Measurements from ENCODE around the gene DENND1B. TPM values are rescaled to one million over a fixed set of nuclear protein-coding genes. Genes with fewer than 3 reads are reported as not detected.

The DENND1B gene
- total and polyA plus RNA-seq, 2 donors (not counting 1 experiment from before 2014, with no cell fraction given), result 5.5 to 8.4 TPM

DNA sequence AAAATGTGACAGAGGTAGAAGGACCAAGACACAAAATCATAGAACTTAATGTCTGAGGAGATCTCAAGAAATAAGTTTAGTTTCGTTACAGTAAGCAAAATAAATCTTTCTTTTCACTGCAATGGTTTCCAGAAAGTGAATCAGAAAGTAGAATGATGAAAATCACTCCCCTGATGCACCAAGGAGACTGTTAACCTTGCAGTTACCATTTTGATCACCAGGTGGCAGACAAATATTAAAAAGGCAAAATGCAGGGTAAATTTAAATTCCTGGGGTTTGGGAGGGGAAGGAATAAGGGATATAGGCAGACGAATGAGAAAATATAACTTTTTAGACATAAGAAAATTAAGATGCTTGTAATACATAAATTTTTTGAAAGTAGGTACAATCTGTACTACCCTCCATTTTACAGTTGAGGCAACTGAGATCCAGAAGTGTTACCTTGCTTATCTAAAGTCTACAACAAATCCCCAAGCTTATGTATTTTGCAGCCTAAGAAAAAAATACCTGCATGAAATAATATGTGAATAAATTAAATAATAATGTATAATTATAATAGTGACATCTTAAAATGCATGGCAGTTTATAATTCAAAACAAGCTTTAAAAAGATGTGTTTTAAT, 254.1 kb downstream of the DENND1B start:
- no peak overlapping the region for H3K27ac ChIP-seq (ENCODE audit: insufficient read depth, low read length)
- DNase-seq (ENCODE audit: low read depth in 2 of 2), result peak; percentile 19 to 49
- H3K4me3 ChIP-seq (replicated peaks in 1 of 4; ENCODE audit: control extremely low read depth in 1 of 4, insufficient read depth in 1 of 4, low read depth in 3 of 4, low read length in 4 of 4), result no peak overlapping the region
- no peaks in the 10 kb centered on the region for H4K20me1 ChIP-seq (ENCODE audit: control insufficient read depth, extremely low read depth, insufficient read depth, low read length)
- no peaks in the 10 kb centered on the region for H3K4me1 ChIP-seq (ENCODE audit: control insufficient read depth, extremely low read depth, insufficient read depth, low read length)
- no peak overlapping the region for H2AFZ ChIP-seq (ENCODE audit: low read length)
- TF ChIP-seq, protein P1, sequence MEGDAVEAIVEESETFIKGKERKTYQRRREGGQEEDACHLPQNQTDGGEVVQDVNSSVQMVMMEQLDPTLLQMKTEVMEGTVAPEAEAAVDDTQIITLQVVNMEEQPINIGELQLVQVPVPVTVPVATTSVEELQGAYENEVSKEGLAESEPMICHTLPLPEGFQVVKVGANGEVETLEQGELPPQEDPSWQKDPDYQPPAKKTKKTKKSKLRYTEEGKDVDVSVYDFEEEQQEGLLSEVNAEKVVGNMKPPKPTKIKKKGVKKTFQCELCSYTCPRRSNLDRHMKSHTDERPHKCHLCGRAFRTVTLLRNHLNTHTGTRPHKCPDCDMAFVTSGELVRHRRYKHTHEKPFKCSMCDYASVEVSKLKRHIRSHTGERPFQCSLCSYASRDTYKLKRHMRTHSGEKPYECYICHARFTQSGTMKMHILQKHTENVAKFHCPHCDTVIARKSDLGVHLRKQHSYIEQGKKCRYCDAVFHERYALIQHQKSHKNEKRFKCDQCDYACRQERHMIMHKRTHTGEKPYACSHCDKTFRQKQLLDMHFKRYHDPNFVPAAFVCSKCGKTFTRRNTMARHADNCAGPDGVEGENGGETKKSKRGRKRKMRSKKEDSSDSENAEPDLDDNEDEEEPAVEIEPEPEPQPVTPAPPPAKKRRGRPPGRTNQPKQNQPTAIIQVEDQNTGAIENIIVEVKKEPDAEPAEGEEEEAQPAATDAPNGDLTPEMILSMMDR (conservative IDR thresholded peaks at IDR 0.05 in 1 of 2, IDR thresholded peaks at IDR 0.05 in 1 of 2; ENCODE audit: low read depth in 1 of 2, low read length in 2 of 2), result peak; percentile 76 to 77
- TF ChIP-seq EZH2 (IDR thresholded peaks at IDR 0.05; ENCODE audit: low read length, missing control alignments), result no peak
- no peaks in the 10 kb centered on the region for H3K27me3 ChIP-seq (ENCODE audit: control insufficient read depth, insufficient read depth, low read length)
- no peak overlapping the region for H3K9ac ChIP-seq (ENCODE audit: insufficient read depth, low read length)
- H3K4me2 ChIP-seq (ENCODE audit: extremely low read depth, insufficient read depth, low read length), result no peak overlapping the region
- no peaks in the 10 kb centered on the region for H3K9me3 ChIP-seq (ENCODE audit: control insufficient read depth, insufficient read depth, low read depth, low read length)
- no peaks in the 10 kb centered on the region for H3K79me2 ChIP-seq (ENCODE audit: control insufficient read depth, insufficient read depth, low read length)
- no peaks in the 10 kb centered on the region for H3K36me3 ChIP-seq (ENCODE audit: control insufficient read depth, insufficient read depth, low read length)

DNA sequence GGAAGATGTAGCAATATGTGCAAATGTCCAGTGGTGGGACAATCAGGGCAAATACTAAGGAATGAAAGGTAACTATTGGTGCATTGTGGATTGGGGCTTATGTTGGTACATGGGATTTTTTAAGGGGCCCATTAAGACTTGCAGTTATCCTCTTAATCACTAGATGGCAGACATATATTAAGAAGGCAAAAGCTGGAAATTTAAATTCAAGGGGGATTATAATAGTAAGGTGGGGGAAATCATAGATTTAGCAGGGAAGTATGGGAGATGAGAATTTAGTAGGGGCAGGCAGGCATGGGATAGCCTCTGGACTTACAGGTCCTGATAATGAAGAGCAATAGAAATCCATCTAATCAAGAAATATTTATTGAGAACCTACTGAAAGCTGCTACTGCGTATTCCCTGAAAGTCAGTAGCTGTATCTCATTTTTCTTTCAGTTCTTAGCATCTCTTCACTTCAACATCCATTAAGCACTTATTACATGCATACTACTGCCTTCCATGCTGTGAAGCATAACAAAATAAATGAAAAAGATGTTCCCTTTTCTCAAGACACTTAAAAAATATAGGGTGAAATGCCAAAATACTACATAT, 255.4 kb downstream of the DENND1B start:
- peak; percentile 11 to 30 for DNase-seq (ENCODE audit: low read depth in 2 of 2)
- H3K4me1 ChIP-seq (ENCODE audit: control insufficient read depth, extremely low read depth, insufficient read depth, low read length), result no peaks in the 10 kb centered on the region
- TF ChIP-seq EZH2 (IDR thresholded peaks at IDR 0.05; ENCODE audit: low read length, missing control alignments), result no peak
- TF ChIP-seq, protein P1 (conservative IDR thresholded peaks at IDR 0.05 in 1 of 2, IDR thresholded peaks at IDR 0.05 in 1 of 2; ENCODE audit: low read depth in 1 of 2, low read length in 2 of 2), result peak in 1 of 2 donors; percentile 53

DNA sequence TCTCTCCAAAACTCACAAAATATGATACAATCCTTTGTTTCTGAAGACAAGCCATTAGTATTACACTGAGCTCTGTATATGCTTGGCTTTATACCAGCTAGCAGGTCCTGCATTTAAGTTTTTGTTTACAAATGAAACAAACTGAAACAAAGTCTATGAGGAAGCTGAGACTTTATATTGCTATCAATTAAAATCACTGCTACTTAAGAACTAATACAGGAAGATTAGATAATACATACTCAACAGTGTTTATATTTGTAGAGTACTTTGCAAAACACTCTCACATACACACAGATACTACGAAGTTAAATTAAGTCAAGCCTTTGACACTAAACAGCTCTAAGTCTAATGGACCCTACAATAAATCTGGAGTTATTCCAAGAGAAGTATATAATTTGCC, 259.9 kb downstream of the DENND1B start:
- no peaks in the 10 kb centered on the region for H3K36me3 ChIP-seq (ENCODE audit: control insufficient read depth, insufficient read depth, low read length)
- H3K4me3 ChIP-seq (replicated peaks in 1 of 4; ENCODE audit: control extremely low read depth in 1 of 4, insufficient read depth in 1 of 4, low read depth in 3 of 4, low read length in 4 of 4), result no peak overlapping the region
- no peaks in the 10 kb centered on the region for H3K9me3 ChIP-seq (ENCODE audit: control insufficient read depth, insufficient read depth, low read depth, low read length)
- no peak for TF ChIP-seq EZH2 (IDR thresholded peaks at IDR 0.05; ENCODE audit: low read length, missing control alignments)
- TF ChIP-seq, protein P1 (conservative IDR thresholded peaks at IDR 0.05 in 1 of 2, IDR thresholded peaks at IDR 0.05 in 1 of 2; ENCODE audit: low read depth in 1 of 2, low read length in 2 of 2), result no peak
- H3K79me2 ChIP-seq (ENCODE audit: control insufficient read depth, insufficient read depth, low read length), result no peaks in the 10 kb centered on the region
- H3K9ac ChIP-seq (ENCODE audit: insufficient read depth, low read length), result no peak overlapping the region
- no peaks in the 10 kb centered on the region for H3K4me1 ChIP-seq (ENCODE audit: control insufficient read depth, extremely low read depth, insufficient read depth, low read length)
- no peak overlapping the region for H2AFZ ChIP-seq (ENCODE audit: low read length)
- no peak overlapping the region for H3K27ac ChIP-seq (ENCODE audit: insufficient read depth, low read length)
- H3K27me3 ChIP-seq (ENCODE audit: control insufficient read depth, insufficient read depth, low read length), result no peaks in the 10 kb centered on the region
- no peaks in the 10 kb centered on the region for H4K20me1 ChIP-seq (ENCODE audit: control insufficient read depth, extremely low read depth, insufficient read depth, low read length)
- DNase-seq (ENCODE audit: low read depth in 2 of 2), result no peak
- H3K4me2 ChIP-seq (ENCODE audit: extremely low read depth, insufficient read depth, low read length), result no peak overlapping the region

More for the DNA sequence above, 255.4 kb downstream of the DENND1B start:
- Histone ChIP-seq H3K4me3 (replicated peaks in 1 of 4; ENCODE audit: control extremely low read depth in 1 of 4, insufficient read depth in 1 of 4, low read depth in 3 of 4, low read length in 4 of 4) (no peak overlapping the region), H2AFZ (ENCODE audit: low read length) (no peak overlapping the region), H3K36me3 (ENCODE audit: control insufficient read depth, insufficient read depth, low read length) (no peaks in the 10 kb centered on the region), H3K9me3 (ENCODE audit: control insufficient read depth, insufficient read depth, low read depth, low read length) (no peaks in the 10 kb centered on the region), H3K27ac (ENCODE audit: insufficient read depth, low read length) (no peak overlapping the region), H3K9ac (ENCODE audit: insufficient read depth, low read length) (no peak overlapping the region), H3K79me2 (ENCODE audit: control insufficient read depth, insufficient read depth, low read length) (no peaks in the 10 kb centered on the region), H4K20me1 (ENCODE audit: control insufficient read depth, extremely low read depth, insufficient read depth, low read length) (no peaks in the 10 kb centered on the region), H3K4me2 (ENCODE audit: extremely low read depth, insufficient read depth, low read length) (no peak overlapping the region), H3K27me3 (ENCODE audit: control insufficient read depth, insufficient read depth, low read length) (no peaks in the 10 kb centered on the region)

Data from fibroblast of lung (primary cell).